Measurements from ENCODE around the gene DZANK1.

GRCh38 chr20:18400460-18400859 is 66.4 kb downstream of the DZANK1 start:
- TF ChIP-seq ATF3 (IDR thresholded peaks at IDR 0.05) (no peak), CTCF (IDR thresholded peaks at IDR 0.05 in 2 of 3, conservative IDR thresholded peaks at IDR 0.05 in 1 of 3; ENCODE audit: borderline replicate concordance in 1 of 3, insufficient read depth in 1 of 3, low read depth in 2 of 3, low read length in 2 of 3) (no peak), POLR2A (IDR thresholded peaks at IDR 0.05; ENCODE audit: borderline replicate concordance, extremely low read depth, insufficient read depth, insufficient read length) (no peak), JUND (IDR thresholded peaks at IDR 0.05) (no peak), EZH2 (IDR thresholded peaks at IDR 0.05) (no peak), EZH2phosphoT487 (IDR thresholded peaks at IDR 0.05; ENCODE audit: borderline replicate concordance) (no peak)

Data from HCT116 (cell line).